HG03045 (cell line): ENCODE measurements around the gene TUBB1.

Experiments
- ATAC-seq: cut with Tn5 transposase; IDR thresholded peaks from one replicate; pipeline ENCODE4 v1.9.1; 2021; ENCODE audit warnings: mild to moderate bottlenecking, moderate library complexity; ENCODE audit not compliant: unreplicated experiment

The TUBB1 gene

DNA sequence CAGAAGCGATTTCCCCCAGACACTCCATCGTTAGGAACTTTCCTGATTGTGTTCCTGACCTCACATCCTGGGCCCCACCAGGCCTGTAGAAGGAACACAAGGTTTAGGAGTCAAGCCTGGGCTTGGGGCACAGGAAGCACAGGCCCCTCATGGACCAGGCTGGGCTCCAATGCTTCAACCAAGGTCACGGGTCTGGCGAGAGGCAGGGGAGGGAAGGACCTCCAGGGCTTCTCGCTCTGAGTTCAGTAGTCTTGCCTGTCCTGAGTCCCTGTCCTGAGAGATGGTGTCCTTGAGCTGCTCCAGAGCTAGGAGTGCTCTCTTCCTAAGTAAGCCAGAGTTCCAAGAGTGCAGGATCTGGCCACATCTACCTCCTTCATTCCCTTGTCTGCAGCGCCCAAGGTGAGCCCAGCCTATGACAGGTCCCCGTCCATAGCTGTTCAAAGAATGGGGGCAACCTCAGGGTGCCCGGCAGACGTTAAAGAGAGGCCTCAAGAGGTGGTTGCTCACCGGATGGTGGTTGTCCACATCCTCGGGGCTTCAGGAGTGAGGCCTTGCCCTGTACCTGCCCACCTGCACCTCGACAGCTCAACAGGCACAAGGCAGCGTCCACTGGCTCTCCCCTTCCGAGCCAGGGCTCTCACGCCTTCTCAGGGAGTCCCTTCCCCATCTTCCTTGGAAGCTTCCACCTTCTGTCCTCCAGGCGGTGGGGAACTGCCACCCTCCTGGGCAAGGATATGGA is 1.6 kb upstream of the TUBB1 start:
- ATAC-seq: no peak

DNA sequence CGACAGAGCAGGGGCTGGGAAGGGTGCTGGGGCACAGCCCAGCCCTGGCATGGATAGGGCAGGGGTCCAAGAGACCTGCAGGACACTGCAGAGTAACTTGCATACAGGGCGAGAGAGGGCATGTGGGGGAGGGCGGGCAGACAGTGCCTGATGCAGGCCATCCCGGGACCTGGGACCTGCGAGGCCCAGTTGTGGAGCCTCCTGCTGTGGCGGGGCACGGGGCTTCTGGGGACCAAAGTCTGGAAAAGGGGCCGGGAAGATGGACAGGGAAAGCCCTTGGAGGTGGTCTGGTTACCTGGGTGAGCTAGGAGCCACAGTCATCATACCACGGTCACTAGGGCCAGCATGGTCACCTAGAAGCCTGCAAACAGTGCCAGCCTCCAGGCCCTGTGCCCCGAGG is 412 bp upstream of the TUBB1 start:
- ATAC-seq: no peak

DNA sequence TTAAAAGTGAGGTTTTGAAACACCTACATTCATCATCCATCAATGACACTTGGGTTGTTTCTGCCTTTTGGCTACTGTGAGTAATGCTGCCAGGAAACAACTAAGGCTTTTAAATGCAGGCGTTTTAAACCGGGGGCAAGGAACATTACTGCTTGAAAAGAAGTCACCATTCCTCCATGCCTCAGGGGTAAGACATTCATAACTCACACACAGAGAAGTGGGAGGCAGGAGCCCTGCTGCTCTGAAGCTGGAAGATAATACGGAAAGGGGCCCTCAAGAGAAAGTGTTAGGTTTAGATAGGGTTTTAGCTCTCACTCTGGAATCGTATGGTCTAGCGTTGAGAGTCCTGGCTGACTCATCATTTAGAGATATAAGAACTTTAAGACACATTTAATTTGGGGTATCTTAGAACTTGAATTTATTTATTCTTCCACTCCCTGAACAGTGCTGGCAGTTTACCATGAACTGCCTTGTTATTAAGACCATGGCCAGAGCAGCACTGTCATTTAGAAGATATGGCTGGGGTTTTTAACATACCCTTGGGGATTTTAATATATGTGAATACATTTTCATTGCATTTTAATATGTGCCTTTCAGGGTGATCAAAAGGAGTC is 1.8 kb downstream of the TUBB1 start:
- no peak for ATAC-seq

DNA sequence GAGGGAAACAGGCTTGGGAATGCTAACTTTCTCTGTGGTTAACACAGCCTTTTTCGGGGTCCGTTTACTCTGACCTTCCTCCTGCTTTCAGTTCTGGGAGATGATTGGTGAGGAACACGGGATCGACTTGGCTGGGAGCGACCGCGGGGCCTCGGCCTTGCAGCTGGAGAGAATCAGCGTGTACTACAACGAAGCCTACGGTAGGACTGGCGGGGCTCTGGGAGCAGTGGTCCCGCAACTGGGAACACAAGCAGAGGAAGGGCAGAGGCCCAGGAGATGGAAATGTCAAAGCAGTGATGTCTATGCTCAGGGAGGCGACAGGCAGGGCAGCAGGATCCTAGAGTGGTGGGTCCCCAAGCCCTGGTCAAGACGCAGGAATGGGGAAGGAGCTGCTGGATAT is 3.5 kb downstream of the TUBB1 start:
- ATAC-seq: no peak

DNA sequence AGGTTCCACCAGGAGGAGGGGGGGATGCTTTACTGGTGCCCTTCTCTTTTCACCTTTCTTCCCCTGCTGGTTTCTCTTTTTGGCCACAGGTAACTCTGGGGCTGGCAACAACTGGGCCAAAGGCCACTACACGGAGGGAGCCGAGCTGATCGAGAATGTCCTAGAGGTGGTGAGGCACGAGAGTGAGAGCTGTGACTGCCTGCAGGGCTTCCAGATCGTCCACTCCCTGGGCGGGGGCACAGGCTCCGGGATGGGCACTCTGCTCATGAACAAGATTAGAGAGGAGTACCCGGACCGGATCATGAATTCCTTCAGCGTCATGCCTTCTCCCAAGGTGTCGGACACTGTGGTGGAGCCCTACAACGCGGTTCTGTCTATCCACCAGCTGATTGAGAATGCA is 4.4 kb downstream of the TUBB1 start:
- no peak for ATAC-seq

DNA sequence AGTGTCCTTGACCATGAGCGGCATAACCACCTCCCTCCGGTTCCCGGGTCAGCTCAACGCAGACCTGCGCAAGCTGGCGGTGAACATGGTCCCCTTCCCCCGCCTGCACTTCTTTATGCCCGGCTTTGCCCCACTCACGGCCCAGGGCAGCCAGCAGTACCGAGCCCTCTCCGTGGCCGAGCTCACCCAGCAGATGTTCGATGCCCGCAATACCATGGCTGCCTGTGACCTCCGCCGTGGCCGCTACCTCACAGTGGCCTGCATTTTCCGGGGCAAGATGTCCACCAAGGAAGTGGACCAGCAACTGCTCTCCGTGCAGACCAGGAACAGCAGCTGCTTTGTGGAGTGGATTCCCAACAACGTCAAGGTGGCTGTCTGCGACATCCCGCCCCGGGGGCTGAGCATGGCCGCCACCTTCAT is 4.9 kb downstream of the TUBB1 start:
- no peak for ATAC-seq

DNA sequence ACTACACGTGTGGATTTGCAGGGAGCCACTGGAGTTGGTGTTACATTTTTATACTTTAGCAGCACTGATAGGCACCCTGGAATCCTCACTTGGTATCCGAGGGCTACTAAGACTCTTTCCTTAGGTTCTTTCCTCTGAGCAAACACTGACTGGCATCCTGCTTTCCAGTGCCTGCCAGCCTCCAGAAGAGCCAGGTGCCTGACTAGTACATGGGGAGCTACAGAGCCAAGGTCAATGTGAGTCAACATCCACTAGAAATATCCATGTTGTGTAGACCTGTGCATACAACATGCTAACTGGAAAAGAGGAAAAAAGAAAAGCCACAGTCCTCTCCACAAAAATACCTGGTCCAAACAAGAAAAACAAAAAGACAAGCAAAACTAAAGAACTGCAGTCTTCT is 5.9 kb downstream of the TUBB1 start:
- no peak for ATAC-seq

DNA sequence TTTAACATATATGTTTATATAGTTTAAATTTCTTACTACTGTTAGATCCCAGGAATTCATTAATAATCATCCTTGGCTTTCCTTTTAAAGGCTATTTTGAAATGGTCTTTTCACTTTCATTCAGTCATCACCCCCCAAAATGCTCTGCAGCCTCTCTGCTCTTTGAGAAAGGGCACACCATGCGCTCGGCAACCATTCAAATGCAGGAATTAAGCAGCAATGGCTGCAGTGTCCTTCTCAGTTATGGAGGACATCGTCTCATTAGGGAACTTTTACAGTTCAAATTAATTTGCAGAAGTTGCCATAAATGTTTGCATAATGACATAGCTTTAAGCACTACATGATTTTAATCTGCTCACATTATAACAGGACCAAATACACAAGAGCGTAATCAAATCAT is 6.3 kb downstream of the TUBB1 start:
- ATAC-seq: no peak

DNA sequence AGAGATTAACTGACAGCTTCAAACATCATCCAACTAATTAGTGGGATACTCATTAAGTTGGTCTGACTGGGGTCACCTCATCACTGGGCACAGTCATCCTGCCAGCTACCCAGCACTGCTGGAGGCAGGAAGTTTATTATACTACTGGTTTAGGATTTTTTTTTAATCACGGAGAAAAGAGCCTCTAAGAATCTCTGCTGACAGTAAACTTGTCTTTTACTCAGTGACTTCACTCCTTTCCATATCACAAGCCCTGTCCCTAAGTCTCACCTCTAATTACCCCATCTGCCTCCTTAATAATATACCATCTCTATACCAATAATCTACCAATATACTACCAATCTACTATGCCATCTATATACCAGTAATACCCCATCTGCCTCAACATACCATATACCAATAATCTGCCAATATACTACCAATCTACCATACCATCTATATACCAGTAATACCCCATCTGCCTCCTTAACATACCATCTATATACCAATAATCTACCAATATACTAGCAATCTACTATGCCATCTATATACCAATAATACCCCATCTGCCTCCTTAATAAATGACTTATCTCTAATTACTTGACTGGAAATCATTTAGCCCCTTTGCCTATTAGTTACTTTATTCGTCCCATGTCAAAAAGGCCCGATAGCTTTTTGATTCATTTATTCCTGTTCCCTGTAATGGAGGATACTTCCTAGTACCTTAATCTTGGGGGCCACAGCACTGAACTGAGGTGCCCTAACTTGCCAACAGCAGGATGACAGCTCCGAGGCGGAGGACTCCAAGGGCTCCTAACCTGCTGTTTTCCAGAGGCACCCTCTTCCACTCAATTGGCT is 7.9 kb downstream of the TUBB1 start:
- ATAC-seq: no peak

DNA sequence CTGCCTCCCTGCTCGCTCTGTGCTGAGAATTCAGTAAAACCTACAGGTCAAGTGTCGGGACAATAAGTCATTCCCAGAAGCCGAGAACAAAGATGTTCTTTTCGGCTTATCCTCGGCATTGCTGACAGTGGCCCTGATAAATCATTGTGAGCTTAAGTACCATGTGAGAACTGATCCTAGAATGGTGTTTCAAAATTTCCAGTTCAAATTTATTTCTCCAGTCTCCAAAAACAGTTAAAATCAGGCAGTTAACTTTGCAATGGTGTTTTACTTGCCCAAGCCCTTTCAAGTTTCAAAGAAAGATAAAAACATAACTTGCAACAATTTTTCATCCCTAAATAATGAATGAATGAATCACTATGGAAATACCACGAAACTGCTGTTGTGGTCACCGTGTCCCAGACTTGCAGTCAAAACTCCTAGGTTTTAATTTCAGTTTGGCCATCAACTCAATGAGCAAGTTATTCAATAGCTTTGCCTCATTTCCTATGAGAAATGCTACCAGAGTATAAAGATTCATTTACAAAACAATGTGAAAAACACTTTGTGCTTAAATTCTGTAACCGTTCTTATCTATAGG is 8.6 kb downstream of the TUBB1 start:
- ATAC-seq: no peak

DNA sequence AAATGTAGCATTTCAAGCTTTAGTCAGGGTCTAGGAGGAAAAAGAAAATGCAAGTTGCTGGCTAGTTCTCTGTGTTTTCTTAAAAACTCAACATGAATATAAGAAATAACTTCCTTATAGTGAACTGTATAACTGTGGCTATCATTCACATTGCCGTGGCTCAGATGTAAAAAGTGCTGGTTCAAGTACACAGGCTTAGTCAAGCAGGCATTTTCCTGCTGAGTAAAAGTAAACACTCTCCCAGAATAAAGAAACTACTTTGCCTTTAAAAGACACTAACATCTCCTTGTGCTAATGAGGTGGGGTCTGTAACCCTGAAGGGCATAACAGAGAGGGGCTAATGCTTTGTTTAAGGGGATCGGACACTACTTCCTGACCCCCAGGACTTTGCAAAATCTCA is 9.6 kb downstream of the TUBB1 start:
- ATAC-seq: no peak

DNA sequence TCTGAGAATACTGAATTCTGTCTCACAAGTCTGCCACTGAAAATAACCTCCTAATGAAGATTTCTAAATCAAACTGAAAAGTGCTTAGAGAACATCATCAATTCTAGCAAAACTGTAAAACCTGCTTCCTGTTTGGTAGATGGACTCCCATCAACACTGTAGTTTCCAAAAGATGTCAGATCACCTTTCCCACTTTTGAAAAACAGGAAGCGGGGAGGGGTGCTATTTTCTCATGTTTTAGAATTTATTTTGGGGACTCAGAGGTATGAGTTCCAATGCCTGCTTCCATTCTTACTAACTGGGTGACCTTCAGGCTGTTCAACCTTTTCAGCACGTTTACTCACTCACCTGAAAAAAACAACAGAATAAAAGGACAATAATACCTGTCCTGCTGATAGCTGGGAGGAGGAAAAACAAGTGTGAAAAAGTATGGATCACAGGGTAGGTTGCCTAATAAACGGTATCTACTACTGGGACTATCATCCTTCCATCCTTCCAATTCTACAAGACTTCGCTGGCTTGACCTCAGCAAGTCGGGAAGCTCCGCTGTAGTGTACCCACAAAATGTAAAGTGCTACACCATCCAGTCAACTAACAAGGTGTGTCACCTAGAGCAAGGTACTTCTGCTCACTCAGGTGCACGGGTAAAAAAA is 11.8 kb downstream of the TUBB1 start:
- no peak for ATAC-seq

DNA sequence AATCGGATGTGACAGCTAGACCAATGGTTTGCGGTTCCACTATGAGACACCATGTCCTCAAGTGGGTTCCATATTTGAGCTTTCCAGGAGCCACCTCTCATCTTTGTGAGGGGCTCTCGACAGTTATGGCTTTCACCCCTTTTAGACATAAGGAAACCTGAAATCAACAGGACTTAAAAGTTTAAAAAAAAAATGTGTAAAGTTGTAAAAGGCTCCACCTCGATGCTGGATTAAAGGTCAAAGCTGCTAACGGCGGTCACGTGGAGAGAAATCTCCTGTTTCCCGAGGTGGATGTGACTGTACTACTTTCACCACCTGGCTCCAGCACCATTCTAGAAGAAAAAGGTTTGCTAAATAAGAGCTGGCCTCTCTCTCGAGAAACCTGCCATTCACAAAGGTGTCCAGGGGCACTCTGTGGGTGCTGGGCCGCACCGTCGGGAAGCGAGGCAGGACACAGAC is 12.4 kb downstream of the TUBB1 start:
- no peak for ATAC-seq

DNA sequence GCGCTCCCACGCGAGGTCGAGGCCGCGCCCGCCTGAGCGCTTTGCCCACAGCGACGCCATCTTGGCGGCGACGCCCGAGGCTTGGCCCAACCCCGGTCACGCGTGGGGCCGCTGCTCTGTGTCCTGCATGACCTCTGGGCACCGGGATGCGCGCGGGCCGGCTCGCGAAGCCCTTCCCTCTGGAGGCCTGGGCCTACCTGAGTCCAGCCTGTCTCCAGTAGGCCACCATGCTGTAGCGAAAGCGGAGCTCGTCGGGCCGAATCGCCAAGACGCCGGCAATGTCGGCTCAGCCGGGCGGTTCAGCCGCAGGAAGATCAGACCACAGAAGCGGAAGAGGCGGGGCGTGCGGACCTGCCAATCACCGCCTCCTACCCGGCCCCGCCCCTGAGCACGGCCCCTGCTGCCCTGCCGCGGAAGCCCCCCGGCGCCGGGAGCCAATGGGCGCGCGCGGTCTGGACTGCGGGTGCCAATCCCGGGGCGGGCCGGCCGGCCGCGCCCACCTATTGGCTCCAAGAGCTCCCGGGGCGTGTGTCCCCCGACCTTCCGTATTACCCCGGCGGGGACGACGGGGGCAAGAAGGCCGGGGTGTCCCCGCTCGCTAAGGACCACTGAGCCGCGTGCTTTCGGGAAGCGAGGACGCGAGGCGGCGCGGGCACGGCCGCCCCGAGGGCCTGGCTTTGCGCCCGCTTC is 12.9 kb downstream of the TUBB1 start, which contains the start of gene ATP5F1E:
Gene ATP5F1E (minus strand): TSS at position 313 of the 690 bp plus-strand sequence. CDS start 84 bp downstream, at position 229.
- peak; percentile 92 for ATAC-seq

DNA sequence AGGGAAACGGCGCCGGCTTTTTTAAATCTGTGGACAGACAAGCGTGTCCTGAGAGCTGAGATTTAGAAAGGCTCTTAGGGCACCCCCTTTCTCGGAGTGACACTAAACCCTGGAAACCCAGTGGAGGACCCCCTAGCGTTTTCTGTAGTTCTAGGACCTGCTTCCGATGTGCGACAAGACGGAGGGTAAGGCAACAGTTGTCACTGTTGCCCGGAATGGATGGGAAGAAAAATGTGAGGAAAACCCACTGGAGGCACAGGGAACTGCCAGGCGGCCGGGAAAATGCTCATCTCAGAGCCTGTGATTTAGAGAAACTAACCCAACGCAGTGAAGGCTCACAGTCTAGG is 13.5 kb downstream of the TUBB1 start:
- ATAC-seq: no peak

DNA sequence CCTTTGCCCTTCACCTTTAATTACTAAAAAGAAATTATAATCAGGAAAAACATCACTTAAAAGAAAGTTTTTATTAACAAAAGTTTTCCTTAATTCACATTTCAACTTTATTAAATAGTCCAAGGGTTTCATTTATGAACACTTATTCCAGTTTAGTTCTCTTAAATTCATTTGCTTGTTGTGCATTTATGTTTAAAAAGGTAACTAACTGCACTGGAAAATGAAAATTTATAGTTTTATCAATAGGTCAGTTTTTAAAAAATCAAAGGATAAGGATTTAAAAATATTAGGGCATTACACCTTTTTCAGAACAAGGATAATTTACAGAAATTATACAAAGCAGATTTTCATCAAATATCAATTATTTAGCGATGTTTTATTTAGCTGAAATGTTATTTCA is 13.9 kb downstream of the TUBB1 start:
- ATAC-seq: no peak

DNA sequence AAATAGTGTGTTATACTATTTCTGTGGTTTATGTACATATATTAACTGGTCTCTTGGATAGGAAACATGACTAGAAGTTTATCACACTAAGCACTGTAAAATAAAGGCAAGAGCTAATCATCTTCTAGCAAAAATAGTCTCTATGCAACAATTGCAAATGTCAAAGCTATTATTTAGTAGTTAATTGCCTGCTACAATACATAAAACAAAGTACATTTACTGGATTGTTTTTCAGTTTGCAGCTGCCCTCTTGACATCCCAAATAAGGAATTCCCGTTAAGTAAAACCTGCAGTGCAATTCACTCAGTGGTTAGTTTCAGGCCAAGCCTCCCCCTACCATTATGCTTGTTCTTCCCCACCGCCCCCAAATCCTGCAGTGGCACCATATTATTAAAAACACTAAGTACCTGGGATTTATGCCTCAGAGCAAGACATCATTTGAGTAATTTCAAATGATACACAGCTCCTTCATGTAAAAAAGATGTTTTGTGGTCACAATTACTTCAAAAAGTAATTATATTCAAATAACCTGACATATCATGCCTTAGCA is 14.5 kb downstream of the TUBB1 start:
- ATAC-seq: no peak

DNA sequence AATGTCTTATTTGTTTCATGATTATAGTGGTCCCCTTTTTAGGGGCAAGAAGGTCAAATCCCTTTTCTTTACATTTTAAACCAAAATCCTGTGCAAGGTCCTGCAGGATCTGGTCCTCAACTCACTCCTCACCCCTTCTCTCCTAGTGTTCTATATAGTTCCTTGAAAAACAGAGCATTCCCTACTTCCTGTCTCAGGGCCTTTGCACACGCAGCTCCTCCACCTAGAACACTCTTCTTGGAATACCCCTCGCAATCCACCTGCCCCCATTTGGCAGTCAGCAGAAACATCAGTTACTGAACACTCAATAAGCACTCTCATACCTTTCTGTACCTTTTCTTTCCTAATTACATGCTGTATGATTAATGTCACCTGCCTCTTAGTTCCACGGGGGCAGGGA is 16.2 kb downstream of the TUBB1 start:
- no peak for ATAC-seq

DNA sequence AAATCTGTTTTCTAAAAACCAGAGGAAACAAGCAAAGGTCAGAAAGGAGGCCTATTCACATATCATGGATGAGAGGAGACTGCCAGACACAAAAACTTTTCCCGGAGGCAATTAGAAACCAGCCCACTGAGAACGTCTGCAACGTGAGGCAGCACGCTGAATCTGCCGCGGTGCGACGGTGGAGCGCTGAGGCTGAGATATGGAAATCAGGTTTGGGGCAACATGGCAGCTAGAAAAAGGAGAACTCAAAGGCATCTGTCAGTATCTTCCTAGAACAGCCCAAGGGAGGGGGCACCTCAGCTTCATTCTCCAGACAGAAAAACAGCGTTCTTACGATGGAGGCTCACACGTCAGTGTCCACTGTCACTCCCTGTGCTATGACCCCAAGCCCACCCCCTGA is 18.2 kb downstream of the TUBB1 start:
- ATAC-seq: no peak

DNA sequence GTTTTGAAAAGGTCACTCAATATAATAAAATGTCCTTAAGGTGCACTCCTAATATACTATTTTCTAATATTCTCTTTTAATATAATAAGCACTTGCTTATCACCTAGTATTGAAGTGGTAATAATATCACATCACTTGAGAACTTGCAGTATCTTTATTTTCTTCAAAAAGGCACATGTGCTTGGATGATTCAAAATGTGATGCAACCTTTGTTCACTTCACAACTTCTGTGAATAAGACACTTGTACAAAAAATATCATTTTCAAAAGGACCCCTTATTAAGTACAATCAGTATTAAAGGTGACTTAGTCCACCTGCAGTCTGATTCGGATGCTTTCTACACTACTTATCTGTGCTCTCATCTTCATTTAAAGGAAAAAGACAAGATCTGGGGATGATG is 20.0 kb downstream of the TUBB1 start:
- ATAC-seq: no peak
